GM21360 (cell line): ENCODE data around the gene ANO8.
A peak's percentile ranks its signal among the peaks of the same experiment; 100 is the strongest.
"Not testable (repeated sequence)": the region's sequence is repeated elsewhere in the genome, so short reads cannot be mapped to it uniquely, and the experiment has no call there.

Experiments used
- ATAC-seq: cut with Tn5 transposase; IDR thresholded peaks from one replicate; pipeline ENCODE4 v1.9.1; 2021; ENCODE audit warnings: mild to moderate bottlenecking, moderate library complexity; ENCODE audit not compliant: unreplicated experiment

The ANO8 gene

GRCh38 chr19:17312189-17313113 lies 22.2 kb downstream of the ANO8 start:
- ATAC-seq = no peak

DNA sequence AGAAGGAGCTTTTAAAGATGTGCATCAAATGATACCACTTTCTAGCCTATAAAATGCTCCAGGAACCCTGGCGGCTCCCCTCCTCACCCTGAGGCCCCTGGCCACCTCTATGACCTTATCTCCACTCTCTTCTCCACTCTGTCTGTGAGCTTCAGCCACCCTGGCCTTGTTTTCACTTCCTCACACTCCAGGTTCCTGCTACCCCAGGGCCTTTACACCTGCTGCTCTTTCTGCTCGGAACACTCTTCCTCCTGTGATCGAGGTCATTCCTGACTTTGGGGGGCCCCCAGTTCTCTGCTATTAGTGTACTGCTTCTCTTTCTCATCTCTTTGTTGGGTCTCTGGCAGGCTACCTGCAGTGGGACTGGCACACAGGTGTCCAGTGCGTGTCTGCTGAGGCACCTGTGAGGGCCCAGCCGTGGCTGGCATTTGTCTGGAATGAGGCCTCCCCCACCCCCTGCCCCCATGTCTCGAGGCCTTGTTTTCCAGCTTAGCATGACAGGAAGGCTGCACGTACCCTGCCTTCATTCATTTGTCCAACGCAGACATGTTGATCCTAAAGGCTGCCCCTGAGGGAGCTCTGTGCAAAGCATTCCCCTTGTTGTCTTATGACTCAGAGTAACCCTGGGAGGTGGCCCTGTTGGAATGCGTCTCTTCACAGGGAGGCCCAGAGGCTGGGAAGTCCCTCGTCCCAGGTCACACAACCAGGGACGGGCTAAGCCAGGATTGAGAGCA lies 23.0 kb downstream of the ANO8 start:
- ATAC-seq = no peak

DNA sequence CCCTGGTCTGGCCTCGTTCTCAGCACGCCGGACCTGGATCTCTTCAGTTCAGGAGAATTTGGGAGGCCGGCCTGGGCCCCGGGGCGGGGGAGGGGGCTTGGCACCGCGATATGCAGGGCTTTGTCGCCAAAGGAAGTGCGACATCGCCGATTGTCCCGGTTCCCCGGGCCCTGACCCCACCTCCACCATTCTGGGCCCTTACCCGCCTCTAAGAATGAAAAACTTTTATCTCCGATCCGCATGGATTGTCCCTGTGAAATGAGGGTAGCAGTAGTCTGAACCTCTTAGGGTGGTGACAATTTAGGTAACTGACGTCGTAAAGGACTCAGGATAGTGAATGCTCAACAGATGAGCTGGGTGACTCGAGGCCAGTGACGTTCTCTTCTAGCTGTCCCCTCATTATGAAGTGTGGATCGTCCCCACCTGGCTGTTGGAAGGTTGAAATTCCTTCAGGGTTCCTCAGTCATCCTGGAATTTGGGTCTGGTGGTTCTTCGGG lies 24.6 kb downstream of the ANO8 start:
- ATAC-seq = no peak

DNA sequence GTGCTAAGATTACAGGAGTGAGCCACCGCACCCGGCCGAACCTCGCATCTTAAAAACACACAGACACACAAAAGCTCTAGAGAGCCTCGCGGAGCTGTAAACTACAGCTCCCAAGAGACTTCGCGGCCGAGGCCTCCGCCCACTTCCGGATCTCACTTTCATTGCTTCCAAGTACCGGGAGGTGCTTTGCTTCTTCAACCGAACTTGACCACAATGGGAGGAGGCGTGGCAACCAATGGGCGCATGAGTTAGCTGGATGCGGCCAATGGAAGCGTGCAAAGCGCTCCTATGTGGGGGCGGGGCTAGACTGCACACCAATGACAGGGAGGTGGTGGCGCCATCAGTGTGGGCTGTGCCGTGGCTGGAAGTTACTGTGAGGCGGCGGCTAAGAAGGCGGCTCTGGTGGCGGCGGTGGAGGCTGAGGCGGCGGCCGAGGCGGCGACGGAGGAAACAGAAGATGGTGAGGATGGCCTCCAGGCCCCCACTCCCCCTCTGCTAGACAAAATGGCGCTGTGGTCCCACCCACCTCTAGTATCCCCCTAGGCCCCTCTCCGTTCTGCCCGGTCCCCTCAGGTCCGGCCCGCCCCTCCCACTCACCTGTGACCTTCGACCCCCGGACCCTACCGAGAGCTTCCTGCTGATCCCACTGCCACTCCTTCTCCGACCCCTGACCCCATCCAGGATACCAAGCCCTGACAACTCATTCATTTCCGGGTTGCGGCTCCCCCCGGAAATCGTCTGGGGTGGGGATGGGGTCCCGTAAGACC lies 25.3 kb downstream of the ANO8 start, which contains the start of gene DDA1:
Gene DDA1, plus strand, starts transcription at position 366 of the 767 bp plus-strand sequence. Its CDS starts 92 bp downstream, at position 458.
- ATAC-seq = peak; percentile 56

GRCh38 chr19:17307876-17308377 lies 26.7 kb downstream of the ANO8 start:
- no peak for ATAC-seq

DNA sequence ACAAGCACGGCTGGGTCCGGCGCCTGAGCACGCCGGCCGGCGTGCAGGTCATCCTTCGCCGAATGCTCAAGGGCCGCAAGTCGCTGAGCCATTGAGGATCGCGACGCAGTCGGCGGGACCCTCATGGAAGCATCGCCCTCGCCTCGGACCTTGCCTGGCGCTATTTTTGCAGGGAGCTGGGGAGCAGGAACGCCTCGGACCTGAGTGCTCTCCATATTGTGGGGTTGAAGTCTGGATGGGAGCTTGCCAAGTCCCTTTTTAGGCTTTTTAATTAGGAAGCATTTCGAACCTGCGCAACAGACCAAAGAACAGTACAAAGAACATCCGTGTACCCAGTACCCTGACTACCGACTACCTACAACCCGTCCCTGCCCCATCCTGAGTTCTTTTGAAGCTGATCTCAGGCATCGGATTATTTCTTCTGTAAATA lies 28.4 kb downstream of the ANO8 start:
- ATAC-seq = no peak

DNA sequence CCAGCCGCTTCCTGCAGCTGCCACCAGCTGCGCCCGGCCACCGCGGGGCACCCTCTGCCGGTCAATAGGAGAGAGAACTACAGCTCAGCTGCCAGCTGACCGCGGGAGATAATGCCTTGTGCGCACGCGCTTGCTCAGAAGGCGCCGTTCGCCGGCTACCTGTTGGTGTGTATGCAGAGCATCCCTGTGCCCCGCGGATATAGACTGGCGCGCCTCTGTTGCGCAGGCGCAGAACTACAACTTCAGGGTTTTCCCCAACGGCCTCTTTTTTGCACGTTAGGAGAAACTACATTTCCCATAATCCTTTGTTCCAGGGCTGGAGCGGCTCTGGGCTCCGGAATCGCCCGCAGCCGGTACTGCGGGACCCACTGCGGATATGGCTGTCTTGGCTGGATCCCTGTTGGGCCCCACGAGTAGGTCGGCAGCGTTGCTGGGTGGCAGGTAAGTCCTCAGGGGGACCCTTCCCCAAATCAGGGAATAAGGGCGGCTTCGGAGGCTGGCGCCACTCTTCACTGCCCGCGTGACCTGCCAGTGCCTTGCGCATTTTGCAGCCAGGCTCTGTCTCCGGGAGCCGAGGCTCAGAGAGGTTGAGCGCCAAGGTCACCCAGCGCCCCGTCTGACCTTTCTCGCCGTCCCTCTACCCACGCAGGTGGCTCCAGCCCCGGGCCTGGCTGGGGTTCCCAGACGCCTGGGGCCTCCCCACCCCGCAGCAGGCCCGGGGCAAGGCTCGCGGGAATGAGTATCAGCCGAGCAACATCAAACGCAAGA lies 29.0 kb downstream of the ANO8 start, which contains the start of gene MRPL34:
Gene MRPL34, plus strand, starts transcription at position 356 of the 768 bp plus-strand sequence. Its CDS starts 21 bp downstream, at position 377.
- peak; percentile 65 for ATAC-seq

DNA sequence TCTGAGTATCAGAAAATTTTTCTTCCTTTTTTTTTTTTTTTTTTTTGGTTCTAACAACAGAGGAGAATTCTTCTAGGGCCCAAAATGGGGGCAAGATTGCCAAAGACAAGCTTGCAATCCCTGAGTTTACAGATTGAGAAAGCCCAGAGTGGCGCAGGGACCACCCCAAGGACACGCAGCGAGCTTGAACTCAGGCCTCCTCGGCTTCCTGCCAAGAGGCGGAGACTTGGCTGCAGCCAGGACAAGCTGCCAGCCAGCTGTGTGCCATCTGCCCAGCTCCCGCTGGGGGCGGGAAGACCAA lies 29.5 kb downstream of the ANO8 start:
- no peak for ATAC-seq

- no peak for ATAC-seq
Observed at GRCh38 chr19:17304386-17305215, 30.1 kb downstream of the ANO8 start.

DNA sequence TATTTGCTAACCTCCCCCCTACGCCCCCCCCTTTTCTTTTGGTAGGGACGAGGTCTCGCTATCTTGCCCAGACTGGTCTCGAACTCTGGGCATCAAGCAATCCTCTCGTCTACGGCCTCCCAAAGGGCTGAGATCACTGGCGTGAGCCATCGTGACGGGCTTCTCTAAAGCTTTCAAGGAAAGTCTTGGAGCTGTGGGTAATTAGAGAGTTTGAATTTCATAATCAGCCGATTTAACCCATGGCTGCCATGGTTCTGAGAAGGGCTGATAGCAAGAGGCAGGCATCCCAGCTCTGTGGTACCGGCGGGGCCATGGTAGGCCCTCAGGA lies 30.8 kb downstream of the ANO8 start:
- ATAC-seq = no peak

- peak; percentile 46 for ATAC-seq
Observed at GRCh38 chr19:17303167-17303939, 31.3 kb downstream of the ANO8 start, which contains the start of gene ABHD8. ABHD8 (minus strand) TSS chr19:17303425; CDS start chr19:17301616, 1,809 bp downstream.

DNA sequence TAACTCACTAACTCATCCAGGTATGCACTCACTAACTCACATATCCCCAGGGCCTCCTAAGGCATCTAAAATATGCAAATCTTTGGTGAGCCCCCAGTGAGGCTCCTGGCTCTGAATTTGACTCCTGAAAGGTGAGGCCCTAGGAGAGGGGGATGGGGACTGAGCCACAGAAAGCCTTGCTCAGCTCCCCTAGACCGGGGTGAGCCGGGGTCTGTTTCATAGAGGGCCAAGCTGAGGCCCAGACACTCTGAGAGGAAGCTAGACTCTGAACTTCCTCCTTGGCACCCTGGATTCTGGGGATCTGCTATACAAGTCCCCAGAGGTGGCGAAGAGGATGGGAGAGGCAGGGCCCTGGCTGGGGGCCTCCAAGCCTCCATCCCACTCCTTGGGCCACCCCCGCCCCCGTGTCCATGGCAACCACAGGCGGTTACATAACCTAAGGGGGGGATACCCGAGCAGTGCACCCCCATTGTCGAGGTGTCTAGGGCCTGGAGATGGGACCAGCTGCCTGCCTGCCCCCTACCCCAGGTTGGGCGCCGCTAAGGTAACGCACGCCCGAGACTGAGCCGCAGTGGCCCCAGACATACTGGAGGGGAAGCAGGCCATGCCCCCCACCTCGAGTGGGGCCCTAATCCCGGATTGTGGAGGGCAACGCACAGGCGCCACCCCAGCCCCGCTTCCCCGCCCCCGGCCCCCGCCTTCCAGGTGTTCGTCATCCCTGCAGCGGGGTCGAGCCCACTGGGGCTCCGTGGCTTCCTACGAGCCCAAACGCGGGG lies 32.1 kb downstream of the ANO8 start:
- ATAC-seq = no peak

GRCh38 chr19:17300992-17301619 lies 33.5 kb downstream of the ANO8 start:
- no peak for ATAC-seq

GRCh38 chr19:17296976-17297375 lies 37.7 kb downstream of the ANO8 start:
- ATAC-seq = no peak

DNA sequence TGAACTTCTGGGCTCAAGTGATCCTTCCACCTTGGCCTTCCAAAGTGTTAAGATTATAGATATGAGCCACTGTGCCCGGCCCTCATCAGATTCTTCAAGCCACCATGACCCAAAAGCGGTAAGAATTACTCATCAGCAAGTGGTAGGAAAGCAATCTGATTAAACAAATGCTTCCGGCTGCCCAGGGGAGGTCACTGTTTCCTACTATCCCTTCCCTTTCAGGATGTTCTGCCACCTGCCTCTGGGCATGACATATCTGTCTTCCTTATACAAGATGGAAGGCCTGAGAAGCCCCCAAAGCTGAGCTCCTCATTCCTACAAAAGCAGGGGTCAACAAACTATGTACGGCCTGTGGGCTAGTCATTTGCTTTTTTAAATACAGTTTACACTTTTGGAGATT lies 38.4 kb downstream of the ANO8 start:
- ATAC-seq = no peak

DNA sequence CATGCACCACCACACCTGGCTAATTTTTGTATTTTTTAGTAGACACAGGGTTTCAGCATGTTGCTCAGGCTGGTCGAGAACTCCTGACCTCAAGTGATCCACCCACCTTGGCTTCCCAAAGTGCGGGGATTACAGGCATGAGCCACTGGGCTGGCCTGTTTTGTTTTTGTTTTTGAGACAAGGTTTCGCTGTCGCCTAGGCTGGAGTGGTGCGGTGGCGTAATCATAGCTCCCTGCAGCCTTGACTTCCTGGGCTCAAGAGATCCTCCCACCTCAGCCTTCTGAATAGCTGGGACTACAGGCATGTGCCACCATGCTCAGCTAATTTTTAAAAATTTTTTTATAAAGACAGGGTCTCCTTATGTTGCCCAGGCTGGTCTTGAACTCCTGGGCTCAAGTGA lies 39.1 kb downstream of the ANO8 start:
- not testable (repeated sequence) for ATAC-seq
